OCI-LY1 (cell line): ENCODE measurements around the gene FGD3.
A peak's percentile ranks its signal among the peaks of the same experiment; 100 is the strongest.

ENCODE experiments used
- H2AFZ ChIP-seq: fragments of 200-600 bp; sonication (generic), shearing (Covaris generic); 2 replicates; pipeline ENCODE4 v1.6.0; 2014; ENCODE audit warnings: antibody characterized with exemption, mild to moderate bottlenecking, low read length
- H3F3A ChIP-seq: fragments of 200-600 bp; sonication (generic), shearing (Covaris generic); 2 replicates; pipeline ENCODE4 v1.6.0; 2014; ENCODE audit warnings: mild to moderate bottlenecking, antibody characterized with exemption, low read length, moderate library complexity; ENCODE audit not compliant: insufficient read depth
- H3K27ac ChIP-seq: fragments of 200-600 bp; sonication (generic); 2 replicates; pipeline ENCODE4 v1.5.1; 2014; ENCODE audit warnings: low read length, mixed run types, mild to moderate bottlenecking, low read depth; ENCODE audit not compliant: poor library complexity, severe bottlenecking
- H3K27me3 ChIP-seq: fragments of 200-600 bp; sonication (generic); 2 replicates; pipeline ENCODE4 v1.6.0; 2014; ENCODE audit warnings: antibody characterized with exemption, mild to moderate bottlenecking, low read length, moderate library complexity; ENCODE audit not compliant: insufficient read depth
- H3K36me3 ChIP-seq: fragments of 200-600 bp; sonication (generic); 2 replicates; pipeline ENCODE4 v1.6.1; 2014; ENCODE audit warnings: mild to moderate bottlenecking, antibody characterized with exemption, low read length, moderate library complexity, mixed read lengths; ENCODE audit not compliant: insufficient read depth
- H3K4me1 ChIP-seq: fragments of 200-600 bp; sonication (generic); 2 replicates; pipeline ENCODE4 v1.5.1; 2014; ENCODE audit warnings: mild to moderate bottlenecking, low read length, moderate library complexity; ENCODE audit not compliant: insufficient read depth, severe bottlenecking
- H3K4me2 ChIP-seq: fragments of 200-600 bp; sonication (generic), shearing (Covaris generic); 2 replicates; pipeline ENCODE4 v1.6.1; 2014; ENCODE audit warnings: low read length
- H3K4me3 ChIP-seq: fragments of 200-600 bp; sonication (generic); 2 replicates; pipeline ENCODE4 v1.5.1; 2014; ENCODE audit warnings: low read length, low read depth, mild to moderate bottlenecking, mixed read lengths; ENCODE audit not compliant: poor library complexity, severe bottlenecking
- H3K79me2 ChIP-seq: fragments of 200-600 bp; shearing (Covaris generic); 2 replicates; pipeline ENCODE4 v1.6.1; 2016; ENCODE audit warnings: mixed run types, low read length, mixed read lengths; ENCODE audit not compliant: insufficient read depth
- H3K9ac ChIP-seq: fragments of 200-600 bp; sonication (generic), shearing (Covaris generic); 2 replicates; pipeline ENCODE4 v1.6.1; 2014; ENCODE audit warnings: mild to moderate bottlenecking, low read length, mixed read lengths
- H3K9me2 ChIP-seq: fragments of 200-600 bp; sonication (generic), shearing (Covaris generic); 2 replicates; pipeline ENCODE4 v1.6.1; 2014; ENCODE audit warnings: low read depth, mild to moderate bottlenecking, low read length, mixed read lengths
- H3K9me3 ChIP-seq: fragments of 200-600 bp; shearing (Covaris generic); 2 replicates; pipeline ENCODE4 v1.6.1; 2014; ENCODE audit warnings: low read length, mixed read lengths
- H4K20me1 ChIP-seq: fragments of 200-600 bp; sonication (generic), shearing (Covaris generic); 2 replicates; pipeline ENCODE4 v1.6.0; 2016; ENCODE audit warnings: mild to moderate bottlenecking, low read length; ENCODE audit not compliant: insufficient read depth
- EZH2 ChIP-seq: fragments of 200-600 bp; sonication (generic), shearing (Covaris generic); IDR thresholded peaks from 2 replicates; pipeline ENCODE4 v1.8.0; 2017; ENCODE audit warnings: borderline replicate concordance, mixed run types, mild to moderate bottlenecking, antibody characterized with exemption, low read length, moderate library complexity, mixed read lengths
- TF ChIP-seq, protein P1 (sequence below): fragments of 200-600 bp; sonication (generic), shearing (Covaris generic); IDR thresholded peaks from 2 replicates; pipeline ENCODE4 v1.5.1; 2017; ENCODE audit warnings: mild to moderate bottlenecking, antibody characterized with exemption, low read length, moderate library complexity, mixed read lengths

Gene FGD3

DNA sequence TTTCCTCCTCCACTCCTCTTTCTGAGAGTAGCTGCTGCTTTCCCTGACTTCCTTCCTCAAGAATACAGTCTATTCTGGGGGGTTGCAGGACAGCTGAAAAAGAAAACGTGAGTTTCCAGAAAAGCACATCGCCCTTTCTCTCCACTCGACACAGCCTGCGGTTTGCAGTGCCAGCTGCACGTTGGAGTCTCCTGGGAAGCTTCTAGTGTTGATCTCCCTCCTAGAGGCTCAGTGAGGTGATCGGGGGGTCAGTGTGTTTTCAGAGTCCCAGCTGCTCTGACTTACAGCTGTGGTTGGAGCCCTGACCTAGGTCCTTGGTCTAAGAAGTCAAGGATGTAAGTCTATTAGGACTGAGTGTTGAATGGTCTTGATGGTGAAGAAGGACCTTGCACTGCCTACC, 86.2 kb downstream of the FGD3 start:
- TF ChIP-seq EZH2 = no peak
- TF ChIP-seq, protein P1, sequence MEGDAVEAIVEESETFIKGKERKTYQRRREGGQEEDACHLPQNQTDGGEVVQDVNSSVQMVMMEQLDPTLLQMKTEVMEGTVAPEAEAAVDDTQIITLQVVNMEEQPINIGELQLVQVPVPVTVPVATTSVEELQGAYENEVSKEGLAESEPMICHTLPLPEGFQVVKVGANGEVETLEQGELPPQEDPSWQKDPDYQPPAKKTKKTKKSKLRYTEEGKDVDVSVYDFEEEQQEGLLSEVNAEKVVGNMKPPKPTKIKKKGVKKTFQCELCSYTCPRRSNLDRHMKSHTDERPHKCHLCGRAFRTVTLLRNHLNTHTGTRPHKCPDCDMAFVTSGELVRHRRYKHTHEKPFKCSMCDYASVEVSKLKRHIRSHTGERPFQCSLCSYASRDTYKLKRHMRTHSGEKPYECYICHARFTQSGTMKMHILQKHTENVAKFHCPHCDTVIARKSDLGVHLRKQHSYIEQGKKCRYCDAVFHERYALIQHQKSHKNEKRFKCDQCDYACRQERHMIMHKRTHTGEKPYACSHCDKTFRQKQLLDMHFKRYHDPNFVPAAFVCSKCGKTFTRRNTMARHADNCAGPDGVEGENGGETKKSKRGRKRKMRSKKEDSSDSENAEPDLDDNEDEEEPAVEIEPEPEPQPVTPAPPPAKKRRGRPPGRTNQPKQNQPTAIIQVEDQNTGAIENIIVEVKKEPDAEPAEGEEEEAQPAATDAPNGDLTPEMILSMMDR = no peak
- H3F3A ChIP-seq = no peaks in the 10 kb centered on the region
- H3K36me3 ChIP-seq = peaks cover 20% of the 10 kb centered on the region; the same call in 1 of the 2 replicates
- H3K9me2 ChIP-seq = no peaks in the 10 kb centered on the region
- no peak overlapping the region for H3K4me3 ChIP-seq
- no peak overlapping the region for H3K27ac ChIP-seq
- H3K4me2 ChIP-seq = no peak overlapping the region
- H3K4me1 ChIP-seq = peaks cover 7% of the 10 kb centered on the region
- no peaks in the 10 kb centered on the region for H3K27me3 ChIP-seq
- H3K9ac ChIP-seq = no peak overlapping the region
- H2AFZ ChIP-seq = no peak overlapping the region
- no peaks in the 10 kb centered on the region for H3K9me3 ChIP-seq
- no peaks in the 10 kb centered on the region for H4K20me1 ChIP-seq
- no peaks in the 10 kb centered on the region for H3K79me2 ChIP-seq

DNA sequence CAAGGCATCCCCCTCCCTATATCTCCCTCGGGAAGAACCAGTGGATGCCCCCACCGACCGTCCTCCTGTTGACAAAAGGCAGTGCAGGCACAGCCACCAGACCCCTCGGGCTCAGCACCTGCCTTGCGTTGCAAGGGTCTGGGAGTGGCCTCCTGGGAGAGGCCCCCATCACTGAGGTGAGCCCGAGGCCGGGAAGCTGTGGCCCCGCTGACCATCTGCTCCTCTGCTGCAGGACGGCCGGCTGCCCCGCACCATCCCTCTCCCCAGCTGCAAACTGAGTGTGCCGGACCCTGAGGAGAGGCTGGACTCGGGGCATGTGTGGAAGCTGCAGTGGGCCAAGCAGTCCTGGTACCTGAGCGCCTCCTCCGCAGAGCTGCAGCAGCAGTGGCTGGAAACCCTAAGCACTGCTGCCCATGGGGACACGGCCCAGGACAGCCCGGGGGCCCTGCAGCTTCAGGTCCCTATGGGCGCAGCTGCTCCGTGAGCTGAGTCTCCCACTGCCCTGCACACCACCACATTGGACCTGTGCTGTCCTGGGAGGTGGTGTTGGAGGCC, 87.9 kb downstream of the FGD3 start:
- TF ChIP-seq, protein P1 = no peak
- no peak for TF ChIP-seq EZH2
- Histone ChIP-seq H3K4me2 (no peak overlapping the region), H2AFZ (no peak overlapping the region)

DNA sequence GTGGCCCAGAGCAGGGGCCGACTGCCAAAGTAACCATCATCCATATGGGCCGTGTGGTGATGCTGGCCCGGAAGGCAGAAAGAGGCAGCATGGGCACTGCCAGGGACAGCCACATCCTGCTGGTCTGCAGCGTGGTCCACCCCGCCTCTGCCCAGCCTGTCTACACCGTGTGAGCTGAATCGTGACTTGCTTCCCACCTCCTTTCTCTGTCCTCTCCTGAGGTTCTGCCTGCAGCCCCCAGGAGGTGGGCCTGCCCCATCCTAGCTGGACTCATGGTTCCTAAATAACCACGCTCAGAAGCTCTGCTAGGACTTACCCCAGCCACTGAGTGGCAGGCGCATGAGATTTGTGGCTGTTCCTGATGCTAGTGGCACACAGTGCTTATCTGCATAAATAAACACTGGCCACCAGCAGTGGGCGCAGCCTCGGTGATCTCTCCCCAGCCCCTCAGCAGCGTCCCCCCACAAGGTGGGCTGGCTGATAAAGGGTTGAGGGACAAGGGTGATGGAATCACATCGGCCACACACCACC, 88.6 kb downstream of the FGD3 start:
- H3K9me3 ChIP-seq = no peaks in the 10 kb centered on the region
- H3K9ac ChIP-seq = no peak overlapping the region
- H2AFZ ChIP-seq = no peak overlapping the region
- H3K27me3 ChIP-seq = no peaks in the 10 kb centered on the region
- no peak overlapping the region for H3K4me3 ChIP-seq
- no peak overlapping the region for H3K27ac ChIP-seq
- H3K36me3 ChIP-seq = peaks cover 11% of the 10 kb centered on the region; the same call in 1 of the 2 replicates
- H4K20me1 ChIP-seq = no peaks in the 10 kb centered on the region
- H3K4me2 ChIP-seq = no peak overlapping the region
- H3K79me2 ChIP-seq = no peaks in the 10 kb centered on the region
- H3F3A ChIP-seq = no peaks in the 10 kb centered on the region
- TF ChIP-seq, protein P1 = peak; percentile 51
- no peak for TF ChIP-seq EZH2
- H3K4me1 ChIP-seq = peaks cover 4% of the 10 kb centered on the region
- no peaks in the 10 kb centered on the region for H3K9me2 ChIP-seq

More for the DNA sequence above, 87.9 kb downstream of the FGD3 start:
- Histone ChIP-seq H3F3A (no peaks in the 10 kb centered on the region), H3K9me2 (no peaks in the 10 kb centered on the region), H3K36me3 (peaks cover 12% of the 10 kb centered on the region; the same call in 1 of the 2 replicates), H3K27me3 (no peaks in the 10 kb centered on the region), H3K4me1 (peaks cover 4% of the 10 kb centered on the region), H3K27ac (no peak overlapping the region), H4K20me1 (no peaks in the 10 kb centered on the region), H3K9me3 (no peaks in the 10 kb centered on the region), H3K79me2 (no peaks in the 10 kb centered on the region), H3K9ac (no peak overlapping the region), H3K4me3 (no peak overlapping the region)
